Osteocyte (in vitro differentiated cells): ENCODE data around the gene TJP3. TPM values are rescaled to one million over a fixed set of nuclear protein-coding genes. Genes with fewer than 3 reads are reported as not detected.

ENCODE experiments used
- DNase-seq: peaks from one replicate; pipeline ENCODE4 v3.0.0; 2021; ENCODE audit warnings: mixed read lengths; ENCODE audit not compliant: unreplicated experiment; ENCODE audit errors: extremely low spot score
- H3K27ac Mint-ChIP-seq: one replicate; pipeline ENCODE4 v1.8.0; 2021; ENCODE audit warnings: mild to moderate bottlenecking, mixed read lengths; ENCODE audit not compliant: unreplicated experiment
- H3K27me3 Mint-ChIP-seq: one replicate; pipeline ENCODE4 v1.8.0; 2021; ENCODE audit warnings: mixed read lengths; ENCODE audit not compliant: unreplicated experiment
- H3K36me3 Mint-ChIP-seq: one replicate; pipeline ENCODE4 v1.8.0; 2021; ENCODE audit warnings: mixed read lengths; ENCODE audit not compliant: unreplicated experiment
- H3K4me1 Mint-ChIP-seq: one replicate; pipeline ENCODE4 v1.8.0; 2021; ENCODE audit warnings: mixed read lengths; ENCODE audit not compliant: unreplicated experiment
- H3K4me3 Mint-ChIP-seq: one replicate; pipeline ENCODE4 v1.8.0; 2021; ENCODE audit warnings: mild to moderate bottlenecking, moderate library complexity, mixed read lengths; ENCODE audit not compliant: unreplicated experiment
- H3K9me3 Mint-ChIP-seq: one replicate; pipeline ENCODE4 v1.8.0; 2021; ENCODE audit warnings: mixed read lengths; ENCODE audit not compliant: unreplicated experiment
- CTCF ChIP-seq: fragments of 200-600 bp; sonication (generic); IDR thresholded peaks from 2 replicates; pipeline ENCODE4 v1.5.0; 2021; ENCODE audit warnings: antibody characterized with exemption, mild to moderate bottlenecking, moderate library complexity
- total RNA-seq: library from RNA; stranded (reverse); gene quantifications from 2 replicates; pipeline ENCODE4 v1.2.1, GENCODE V29; 2021

Gene TJP3
- total RNA-seq, 1 donor from 2014 or later: not detected

GRCh38 chr19:3712663-3713611 lies 4.8 kb downstream of the TJP3 start:
- DNase-seq: no peak
- no peak overlapping the region for H3K4me3 Mint-ChIP-seq
- H3K27me3 Mint-ChIP-seq: no peaks in the 10 kb centered on the region
- no peak for TF ChIP-seq CTCF
- no peaks in the 10 kb centered on the region for H3K9me3 Mint-ChIP-seq
- H3K27ac Mint-ChIP-seq: no peak overlapping the region
- peaks cover 5% of the 10 kb centered on the region for H3K4me1 Mint-ChIP-seq
- H3K36me3 Mint-ChIP-seq: no peaks in the 10 kb centered on the region

- Mint-ChIP-seq H3K27me3 (peaks cover under 1% of the 10 kb centered on the region), H3K4me1 (peaks cover 4% of the 10 kb centered on the region)
Observed at GRCh38 chr19:3716147-3716668, 8.0 kb downstream of the TJP3 start.

DNA sequence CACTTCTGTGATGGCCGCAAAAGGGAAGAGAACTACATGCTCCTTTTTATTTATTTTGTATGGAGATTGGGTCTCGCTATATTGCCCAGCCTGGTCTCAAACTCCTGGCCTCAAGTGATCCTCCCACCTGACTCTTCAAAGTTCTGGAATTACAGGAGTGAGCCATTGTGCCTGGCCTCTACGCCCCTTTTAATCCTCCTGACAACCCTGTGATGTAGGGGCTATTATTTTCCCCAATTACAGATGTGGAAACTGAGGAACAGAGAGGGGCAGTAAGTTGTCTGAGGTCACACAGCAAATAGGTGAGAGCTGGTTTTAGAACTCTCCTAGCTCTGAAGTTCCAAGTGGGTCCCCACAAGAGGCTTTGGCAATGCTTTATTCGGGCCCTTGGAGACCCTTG lies 11.7 kb downstream of the TJP3 start:
- no peak for DNase-seq
- Mint-ChIP-seq H3K36me3 (no peaks in the 10 kb centered on the region), H3K4me3 (no peak overlapping the region), H3K4me1 (peaks cover 9% of the 10 kb centered on the region), H3K9me3 (no peaks in the 10 kb centered on the region), H3K27ac (no peak overlapping the region), H3K27me3 (peaks cover 17% of the 10 kb centered on the region)
- TF ChIP-seq CTCF: no peak

More at GRCh38 chr19:3716147-3716668, 8.0 kb downstream of the TJP3 start:
- Mint-ChIP-seq H3K36me3 (no peaks in the 10 kb centered on the region), H3K4me3 (no peak overlapping the region), H3K9me3 (no peaks in the 10 kb centered on the region), H3K27ac (no peak overlapping the region)
- DNase-seq: no peak
- no peak for TF ChIP-seq CTCF

DNA sequence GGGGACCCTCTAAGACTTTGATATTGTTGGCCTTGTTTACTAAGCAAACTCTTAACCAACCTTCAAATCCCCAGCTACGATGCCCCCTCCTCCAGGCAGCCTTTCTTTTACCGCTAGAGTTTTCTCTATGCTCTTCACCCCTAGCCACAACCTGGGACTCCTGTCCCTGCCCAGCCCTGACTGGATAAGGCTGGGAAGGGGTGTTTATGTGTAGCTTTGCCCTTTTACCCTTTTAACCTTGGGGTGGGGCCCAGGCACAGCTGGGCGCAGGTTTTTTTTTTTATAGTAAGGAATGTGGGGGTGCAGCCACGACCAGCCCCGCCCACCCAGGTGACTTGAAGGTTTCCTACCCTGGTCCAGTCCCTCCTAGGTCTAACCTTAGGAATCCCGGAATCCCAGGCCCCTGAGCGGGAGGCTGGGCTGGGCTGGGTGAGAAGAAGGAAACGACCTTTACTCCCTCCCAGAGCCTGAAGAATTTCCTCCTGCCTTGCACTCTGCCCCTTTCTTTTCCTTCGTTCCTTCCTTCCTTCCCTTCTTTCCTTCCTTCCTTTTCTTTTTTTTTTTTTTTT lies 12.2 kb downstream of the TJP3 start:
- DNase-seq: no peak
- TF ChIP-seq CTCF: no peak
- Mint-ChIP-seq H3K27ac (no peak overlapping the region), H3K4me3 (no peak overlapping the region), H3K9me3 (no peaks in the 10 kb centered on the region), H3K36me3 (no peaks in the 10 kb centered on the region), H3K27me3 (peaks cover 17% of the 10 kb centered on the region), H3K4me1 (peaks cover 9% of the 10 kb centered on the region)
